Mucosa of rectum (tissue), 2 donors: ENCODE data around the gene CD300LB.
"Not testable (repeated sequence)": the region's sequence is repeated elsewhere in the genome, so short reads cannot be mapped to it uniquely, and the experiment has no call there.

Experiments
- H3K27ac ChIP-seq, 2 donors: one replicate each; pipeline ENCODE4 v1.7.0; 2013; ENCODE audit warnings: inconsistent platforms in 2 of 2, low read depth in 2 of 2, low read length in 2 of 2
- H3K27me3 ChIP-seq, 2 donors: one replicate each; pipeline ENCODE4 v1.7.0; 2013; ENCODE audit warnings: low read length in 2 of 2; ENCODE audit not compliant: control insufficient read depth in 2 of 2, insufficient read depth in 2 of 2
- H3K36me3 ChIP-seq, 2 donors: one replicate each; pipeline ENCODE4 v1.7.0; 2013; ENCODE audit warnings: low read length in 2 of 2; ENCODE audit not compliant: control insufficient read depth in 2 of 2, insufficient read depth in 2 of 2
- H3K4me1 ChIP-seq, 2 donors: one replicate each; pipeline ENCODE4 v1.7.0; 2013; ENCODE audit warnings: low read length in 2 of 2, mild to moderate bottlenecking in 1 of 2; ENCODE audit not compliant: control insufficient read depth in 2 of 2, insufficient read depth in 2 of 2
- H3K4me3 ChIP-seq, 2 donors: one replicate each; pipeline ENCODE4 v1.7.0; 2013; ENCODE audit warnings: low read length in 2 of 2
- H3K9ac ChIP-seq, 2 donors: one replicate each; pipeline ENCODE4 v1.7.0; 2013; ENCODE audit warnings: low read length in 2 of 2, low read depth in 1 of 2, mild to moderate bottlenecking in 1 of 2
- H3K9me3 ChIP-seq, 2 donors: one replicate each; pipeline ENCODE4 v1.7.0; 2013; ENCODE audit warnings: low read length in 2 of 2; ENCODE audit not compliant: control insufficient read depth in 2 of 2
- donor health status: healthy.
- donor health status: Normal muscosa, but diverticular disease.

Gene CD300LB

GRCh38 chr17:74567397-74567796, 36.1 kb upstream of the CD300LB start, which contains the start of gene CD300H:
Gene CD300H (minus strand): TSS chr17:74567509.
- H3K27ac ChIP-seq, result no peak within 1 kb of the TSS
- no peaks in the 10 kb centered on the region for H3K9me3 ChIP-seq
- no peaks in the 10 kb centered on the region for H3K4me1 ChIP-seq
- H3K4me3 ChIP-seq, result no peak within 1 kb of the TSS
- no peaks in the 10 kb centered on the region for H3K27me3 ChIP-seq
- no peaks in the 10 kb centered on the region for H3K36me3 ChIP-seq
- H3K9ac ChIP-seq, result no peak within 1 kb of the TSS

DNA sequence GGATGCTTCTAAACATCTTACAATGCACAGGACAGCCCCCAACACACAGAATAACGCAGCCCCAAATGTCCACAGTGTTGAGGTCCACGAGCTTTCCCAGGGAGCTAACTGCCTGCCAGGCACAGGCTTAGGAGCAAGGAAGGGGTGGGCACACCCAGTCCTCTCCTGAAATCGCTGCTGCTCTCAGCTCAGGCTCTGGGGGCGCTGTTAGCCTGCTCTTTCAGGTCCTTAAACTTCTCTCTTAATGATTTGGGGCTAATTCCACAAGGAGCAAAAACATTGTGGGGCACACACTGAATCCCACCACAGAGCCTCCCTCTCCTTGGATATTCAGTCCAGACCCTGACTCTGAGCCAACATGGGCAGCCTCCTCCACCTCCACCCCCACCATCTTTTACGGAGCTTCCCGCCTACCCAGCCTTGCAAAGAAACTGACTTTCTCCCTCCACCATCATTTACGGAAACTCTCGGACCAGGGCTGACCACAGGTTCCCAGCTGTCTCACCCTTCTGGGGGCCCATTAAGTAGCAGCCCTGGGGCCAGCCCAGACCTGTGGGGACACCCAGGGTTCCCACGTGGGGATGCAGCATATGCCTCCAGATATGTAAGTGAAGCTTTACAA, 35.0 kb upstream of the CD300LB start:
- H3K4me1 ChIP-seq, result no peaks in the 10 kb centered on the region
- H3K9ac ChIP-seq, result no peak overlapping the region
- H3K27me3 ChIP-seq, result no peaks in the 10 kb centered on the region
- no peak overlapping the region for H3K4me3 ChIP-seq
- H3K36me3 ChIP-seq, result no peaks in the 10 kb centered on the region
- no peaks in the 10 kb centered on the region for H3K9me3 ChIP-seq
- no peak overlapping the region for H3K27ac ChIP-seq

DNA sequence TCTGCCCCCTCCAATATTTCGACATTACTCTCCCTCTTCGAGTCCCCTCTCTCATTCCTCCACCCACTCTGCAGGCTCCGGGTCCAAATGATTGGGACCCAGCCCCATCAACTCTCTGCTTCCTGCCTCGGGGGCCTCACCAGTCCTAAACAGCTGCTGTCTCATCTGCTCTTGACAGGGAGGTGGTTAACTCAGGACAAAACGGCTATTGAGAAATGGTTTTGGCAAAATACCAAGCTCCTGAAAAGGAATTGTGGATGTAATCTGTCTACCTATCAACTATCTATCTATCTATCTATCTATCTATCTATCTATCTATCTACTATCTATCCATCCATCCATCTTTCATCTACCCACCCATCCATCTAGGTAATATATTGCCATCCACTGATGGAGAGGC, 33.9 kb upstream of the CD300LB start:
- peaks cover 0 to 1% of the 10 kb centered on the region in 2 donors for H3K27me3 ChIP-seq
- H3K36me3 ChIP-seq, result no peaks in the 10 kb centered on the region
- no peak overlapping the region for H3K4me3 ChIP-seq
- H3K9ac ChIP-seq, result no peak overlapping the region
- H3K27ac ChIP-seq, result no peak overlapping the region
- H3K4me1 ChIP-seq, result no peaks in the 10 kb centered on the region
- no peaks in the 10 kb centered on the region for H3K9me3 ChIP-seq

DNA sequence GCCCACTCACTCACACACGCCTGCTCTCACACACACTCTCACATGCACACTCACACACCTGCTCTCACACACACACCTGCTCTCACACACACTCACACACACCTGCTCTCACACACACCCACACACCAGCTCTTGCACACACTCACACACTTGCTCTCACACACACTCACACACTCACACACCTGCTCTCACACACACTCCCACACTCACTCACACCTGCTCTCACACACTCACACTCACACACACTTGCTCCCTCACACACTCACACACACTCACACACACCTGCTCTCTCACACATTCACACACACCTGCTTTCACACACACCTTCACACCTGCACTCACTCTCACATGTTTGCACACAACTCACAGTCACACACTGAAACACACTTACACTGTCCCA, 32.1 kb upstream of the CD300LB start:
- no peaks in the 10 kb centered on the region for H3K4me1 ChIP-seq
- H3K36me3 ChIP-seq, result no peaks in the 10 kb centered on the region
- H3K4me3 ChIP-seq, result no peak overlapping the region
- H3K27ac ChIP-seq, result no peak overlapping the region
- no peaks in the 10 kb centered on the region for H3K9me3 ChIP-seq
- H3K9ac ChIP-seq, result no peak overlapping the region
- peaks cover 0 to 1% of the 10 kb centered on the region in 2 donors for H3K27me3 ChIP-seq

DNA sequence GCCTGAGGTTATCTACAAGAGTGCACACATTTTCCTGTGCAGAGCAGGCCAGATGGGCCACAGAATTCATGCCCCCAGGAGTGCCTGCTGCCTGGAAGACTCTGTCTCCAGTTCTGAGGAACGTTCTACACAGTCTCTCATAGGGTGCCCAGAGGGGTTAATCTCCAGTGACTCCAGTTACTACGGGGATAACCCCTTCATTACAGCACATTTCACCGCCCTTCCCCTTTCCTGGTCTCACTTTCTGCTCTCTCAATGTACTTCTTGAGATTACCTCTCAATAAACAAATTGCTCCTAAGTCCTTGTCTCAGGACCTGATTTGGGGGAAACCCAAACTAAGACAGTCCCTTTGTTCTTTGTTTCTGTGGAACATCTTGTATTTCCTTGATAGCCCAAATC, 30.3 kb upstream of the CD300LB start:
- no peaks in the 10 kb centered on the region for H3K36me3 ChIP-seq
- H3K4me1 ChIP-seq, result no peaks in the 10 kb centered on the region
- H3K27me3 ChIP-seq, result peaks cover 0 to 1% of the 10 kb centered on the region in 2 donors
- H3K27ac ChIP-seq, result no peak overlapping the region
- no peaks in the 10 kb centered on the region for H3K9me3 ChIP-seq
- no peak overlapping the region for H3K4me3 ChIP-seq
- no peak overlapping the region for H3K9ac ChIP-seq

DNA sequence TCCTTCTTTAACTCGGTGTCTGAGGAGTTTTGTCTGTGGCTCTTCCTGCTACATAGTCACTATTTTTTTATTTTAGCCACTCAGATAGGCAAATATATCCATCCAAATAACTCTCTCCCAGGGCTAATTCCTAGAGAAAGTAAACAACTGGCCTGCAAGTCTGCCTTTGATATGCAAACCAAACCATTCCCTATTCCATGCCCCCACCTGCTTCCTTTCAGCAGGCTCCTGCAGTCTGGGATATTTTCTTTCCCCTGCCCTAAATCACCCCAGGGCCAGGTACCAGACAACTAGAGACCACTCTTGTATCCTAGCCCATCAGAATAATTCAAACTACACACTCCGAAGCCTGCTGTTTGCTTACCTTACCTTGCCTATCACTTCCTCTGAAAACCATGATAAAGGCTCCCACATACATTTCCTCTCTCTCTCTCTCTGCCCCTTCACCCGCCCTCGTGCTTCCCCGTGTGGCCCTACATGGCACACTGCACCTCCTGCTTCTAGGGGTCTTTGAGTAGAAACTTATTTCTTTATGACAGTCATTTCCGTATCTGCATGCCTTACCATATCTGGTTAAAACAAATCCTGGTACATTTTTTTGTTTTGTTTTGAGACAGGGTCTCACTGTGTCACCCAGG, 27.7 kb upstream of the CD300LB start:
- Histone ChIP-seq H3K4me1 (no peaks in the 10 kb centered on the region), H3K27ac (no peak overlapping the region), H3K9me3 (no peaks in the 10 kb centered on the region), H3K9ac (no peak overlapping the region), H3K4me3 (no peak overlapping the region), H3K36me3 (no peaks in the 10 kb centered on the region), H3K27me3 (peaks cover 0 to 1% of the 10 kb centered on the region in 2 donors)

GRCh38 chr17:74558402-74558801, 27.1 kb upstream of the CD300LB start:
- H3K9me3 ChIP-seq, H3K4me1 ChIP-seq, H3K9ac ChIP-seq, H3K36me3 ChIP-seq, H3K27me3 ChIP-seq, H3K4me3 ChIP-seq, H3K27ac ChIP-seq: not testable (repeated sequence)

DNA sequence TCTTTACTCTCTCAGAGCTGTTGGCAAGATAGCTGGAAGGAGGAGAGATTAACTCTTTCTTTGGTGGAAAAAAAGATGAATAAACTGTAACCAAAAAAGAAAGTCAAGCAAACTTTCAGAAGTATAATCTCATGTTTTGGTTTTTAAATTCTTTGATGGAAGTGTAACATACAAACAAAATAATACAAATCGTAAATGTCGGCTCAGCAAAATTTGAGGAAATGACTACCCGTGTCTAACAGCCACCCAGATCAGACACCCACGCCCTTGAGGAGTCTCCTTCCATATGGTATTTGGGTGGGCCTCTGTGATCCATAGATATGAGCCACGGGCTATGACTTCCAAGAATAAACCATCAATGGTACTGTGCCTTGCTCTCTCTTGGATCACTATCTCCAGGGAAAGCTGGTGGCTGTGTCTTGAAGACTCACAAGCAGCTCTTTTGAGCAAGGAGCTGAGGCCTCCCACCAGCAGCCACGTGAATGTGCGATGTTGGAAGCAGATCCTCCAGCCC, 24.2 kb upstream of the CD300LB start:
- H3K27me3 ChIP-seq, result no peaks in the 10 kb centered on the region
- H3K9me3 ChIP-seq, result no peaks in the 10 kb centered on the region
- H3K4me3 ChIP-seq, result no peak overlapping the region
- H3K36me3 ChIP-seq, result no peaks in the 10 kb centered on the region
- no peak overlapping the region for H3K27ac ChIP-seq
- no peak overlapping the region for H3K9ac ChIP-seq
- H3K4me1 ChIP-seq, result no peaks in the 10 kb centered on the region

DNA sequence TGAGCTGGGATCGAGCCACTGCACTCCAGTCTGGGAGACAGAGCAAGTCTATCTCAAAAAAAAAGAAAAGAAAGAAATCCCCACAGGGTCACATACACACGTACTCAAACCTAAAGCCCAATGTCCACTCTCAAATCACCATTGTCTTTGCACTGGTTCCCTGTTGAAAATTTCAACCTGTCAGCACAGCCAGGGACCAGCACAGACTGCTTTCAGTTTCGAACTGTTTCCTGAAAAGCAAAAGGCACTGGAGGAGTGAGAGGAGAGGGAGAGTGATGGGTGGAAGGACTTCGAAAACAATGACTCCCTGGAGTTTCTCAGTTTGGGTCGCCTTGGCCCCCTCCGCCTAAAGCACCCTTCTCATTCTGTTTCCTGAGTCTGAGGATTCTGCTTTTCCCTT, 23.6 kb upstream of the CD300LB start:
- Histone ChIP-seq H3K27ac (no peak overlapping the region), H3K4me3 (no peak overlapping the region), H3K27me3 (no peaks in the 10 kb centered on the region), H3K4me1 (no peaks in the 10 kb centered on the region), H3K36me3 (no peaks in the 10 kb centered on the region), H3K9ac (no peak overlapping the region), H3K9me3 (no peaks in the 10 kb centered on the region)

GRCh38 chr17:74552037-74552436, 20.8 kb upstream of the CD300LB start:
- Histone ChIP-seq H3K27ac (no peak overlapping the region), H3K9me3 (no peaks in the 10 kb centered on the region), H3K27me3 (no peaks in the 10 kb centered on the region), H3K4me3 (no peak overlapping the region), H3K4me1 (no peaks in the 10 kb centered on the region), H3K9ac (no peak overlapping the region), H3K36me3 (no peaks in the 10 kb centered on the region)
